LNCaP clone FGC (cell line): ENCODE measurements around the gene PDE9A.
A peak's percentile ranks its signal among the peaks of the same experiment; 100 is the strongest.

Experiments used
- DNase-seq: peaks from one replicate; pipeline ENCODE4 v3.0.0-alpha.2; 2011; ENCODE audit warnings: low read depth
- H3K4me3 ChIP-seq: 2 replicates; pipeline ENCODE4 v1.5.1; 2011; ENCODE audit warnings: mild to moderate bottlenecking, low read depth, low read length, control low read depth
- CTCF ChIP-seq: IDR thresholded peaks from 2 replicates; pipeline ENCODE4 v1.5.1; 2012; ENCODE audit warnings: mild to moderate bottlenecking; ENCODE audit not compliant: control insufficient read depth, insufficient read depth; ENCODE audit errors: extremely low read depth

PDE9A gene

DNA sequence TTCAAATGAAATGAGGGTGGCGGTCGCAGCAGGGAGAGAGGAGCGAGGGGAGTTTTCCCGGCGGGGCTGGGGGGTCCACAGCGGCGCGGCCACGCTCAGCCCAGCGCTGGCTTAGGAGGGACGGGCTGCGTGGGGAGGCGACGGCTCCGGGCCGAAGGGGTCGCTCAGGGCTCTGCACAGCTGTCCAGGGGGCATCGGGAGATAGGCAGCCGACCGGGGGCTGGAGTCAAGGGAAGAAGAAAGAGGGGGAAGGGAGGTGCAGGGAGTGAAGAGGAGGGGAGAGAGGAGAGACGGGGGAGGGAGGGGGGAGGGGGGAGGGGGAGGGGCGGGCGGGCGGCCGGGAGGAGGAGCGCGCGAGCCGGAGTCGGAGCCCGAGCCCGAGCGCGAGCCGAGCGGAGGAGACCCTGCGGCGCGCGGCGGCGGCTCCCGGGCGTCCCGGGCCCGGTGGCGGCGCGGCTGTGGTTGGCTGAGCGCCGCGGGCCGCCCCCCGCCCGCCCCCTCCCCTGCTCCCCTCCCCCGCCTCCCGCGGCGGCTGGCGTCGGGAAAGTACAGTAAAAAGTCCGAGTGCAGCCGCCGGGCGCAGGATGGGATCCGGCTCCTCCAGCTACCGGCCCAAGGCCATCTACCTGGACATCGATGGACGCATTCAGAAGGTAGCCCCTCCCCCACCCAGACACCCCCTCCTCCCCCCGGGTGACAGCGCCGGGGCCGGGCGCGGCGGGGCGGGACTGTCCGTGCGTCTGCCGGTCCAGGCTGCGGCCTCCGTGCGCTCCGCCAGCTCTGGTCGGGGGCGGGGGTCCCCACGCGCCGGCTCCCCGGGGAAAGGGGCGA is at the start of gene PDE9A:
Gene PDE9A, plus strand, starts transcription at position 391 of the 831 bp plus-strand sequence. Its CDS starts 194 bp downstream, at position 585.
- DNase-seq, result no peak
- peak within 1 kb of the TSS; percentile 72 for H3K4me3 ChIP-seq
- TF ChIP-seq CTCF, result no peak

DNA sequence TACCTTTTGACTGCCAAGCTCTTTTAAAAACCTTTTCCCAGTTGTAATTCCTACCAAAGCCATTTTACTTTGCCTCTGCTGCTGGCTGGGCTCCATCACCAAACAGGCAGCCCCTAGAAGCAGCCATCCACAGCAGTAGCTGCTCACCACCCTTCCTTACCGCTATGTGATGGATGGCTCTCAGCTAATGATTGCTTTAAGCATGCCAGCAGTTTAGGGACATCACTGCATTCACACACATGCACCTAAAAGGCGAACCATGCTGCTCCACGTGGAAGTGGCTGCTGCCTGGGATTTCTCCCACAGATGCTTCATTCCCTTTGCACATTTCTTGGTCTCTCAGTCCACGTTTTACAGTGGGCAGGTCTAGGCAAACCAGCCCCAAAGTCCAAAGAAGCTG is 46.3 kb upstream of the PDE9A start:
- no peak for TF ChIP-seq CTCF
- no peak overlapping the region for H3K4me3 ChIP-seq
- no peak for DNase-seq

- H3K4me3 ChIP-seq, result no peak overlapping the region
- TF ChIP-seq CTCF, result no peak
Measured at GRCh38 chr21:42607525-42608102, 45.8 kb upstream of the PDE9A start.

GRCh38 chr21:42608446-42608845 is 45.0 kb upstream of the PDE9A start:
- no peak overlapping the region for H3K4me3 ChIP-seq
- DNase-seq, result no peak
- TF ChIP-seq CTCF, result no peak

More at GRCh38 chr21:42607525-42608102, 45.8 kb upstream of the PDE9A start:
- DNase-seq, result no peak

GRCh38 chr21:42609811-42610210 is 43.6 kb upstream of the PDE9A start:
- DNase-seq, result no peak
- no peak for TF ChIP-seq CTCF
- no peak overlapping the region for H3K4me3 ChIP-seq

DNA sequence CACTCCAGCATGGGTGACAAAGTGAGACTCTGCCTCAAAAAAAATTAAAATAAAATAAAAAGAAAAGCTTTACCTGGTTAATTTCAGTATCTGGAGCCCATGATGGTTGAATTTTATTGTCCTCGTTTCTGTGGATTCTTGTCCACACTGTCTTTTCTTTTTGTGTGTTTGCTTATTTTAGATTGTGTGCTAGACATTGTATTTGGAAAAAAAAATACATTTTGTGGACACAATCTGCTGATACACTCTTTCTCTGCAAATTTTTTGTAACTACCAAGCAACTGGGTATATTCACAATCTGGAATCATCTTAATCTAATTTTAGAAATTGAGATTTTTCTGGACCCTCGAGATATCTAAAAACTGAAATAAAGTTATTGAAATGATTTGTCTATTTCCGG is 41.6 kb upstream of the PDE9A start:
- DNase-seq, result no peak
- TF ChIP-seq CTCF, result no peak
- H3K4me3 ChIP-seq, result no peak overlapping the region
